ENCODE measurements around the gene PXYLP1.
"Not testable (repeated sequence)": the region's sequence is repeated elsewhere in the genome, so short reads cannot be mapped to it uniquely, and the experiment has no call there.

The PXYLP1 gene

DNA sequence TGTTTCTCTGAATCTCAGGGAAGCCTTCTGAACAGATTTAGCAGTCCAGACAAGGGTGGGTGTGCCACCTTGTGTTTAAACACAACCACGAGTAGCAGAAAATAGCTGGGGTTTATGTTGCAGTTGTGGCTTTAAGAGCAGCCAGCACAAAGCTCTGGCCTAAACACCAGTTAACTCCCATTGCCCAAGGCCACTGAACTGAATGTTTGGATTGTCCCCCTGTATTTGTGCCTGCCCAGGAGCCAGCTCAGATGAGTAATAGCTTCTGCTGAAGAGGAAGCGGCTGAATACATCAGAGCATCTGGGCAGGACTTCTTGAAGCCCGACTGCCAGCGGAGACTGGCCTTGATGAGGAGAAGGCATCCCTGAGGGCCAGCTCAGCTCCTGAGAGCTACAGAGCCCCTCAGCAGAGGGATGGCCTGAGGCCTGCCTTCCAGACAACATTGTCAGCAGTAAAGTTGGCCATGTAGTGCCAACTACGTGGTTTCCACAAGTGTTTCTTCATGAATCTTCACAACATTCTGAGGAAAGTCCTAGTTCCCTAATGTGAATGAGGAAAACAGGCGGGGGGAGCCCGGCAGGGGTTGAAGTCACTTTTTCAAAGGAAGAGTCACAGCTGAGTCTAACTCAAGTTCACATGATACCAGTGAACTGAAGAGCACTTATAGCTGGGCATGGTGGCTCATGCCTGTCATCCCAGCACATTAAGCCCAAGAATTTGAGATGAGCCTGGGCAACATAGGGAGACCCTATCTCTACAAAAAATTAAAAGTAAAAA is 70.9 kb downstream of the PXYLP1 start:
- DNase-seq, result no peak

DNA sequence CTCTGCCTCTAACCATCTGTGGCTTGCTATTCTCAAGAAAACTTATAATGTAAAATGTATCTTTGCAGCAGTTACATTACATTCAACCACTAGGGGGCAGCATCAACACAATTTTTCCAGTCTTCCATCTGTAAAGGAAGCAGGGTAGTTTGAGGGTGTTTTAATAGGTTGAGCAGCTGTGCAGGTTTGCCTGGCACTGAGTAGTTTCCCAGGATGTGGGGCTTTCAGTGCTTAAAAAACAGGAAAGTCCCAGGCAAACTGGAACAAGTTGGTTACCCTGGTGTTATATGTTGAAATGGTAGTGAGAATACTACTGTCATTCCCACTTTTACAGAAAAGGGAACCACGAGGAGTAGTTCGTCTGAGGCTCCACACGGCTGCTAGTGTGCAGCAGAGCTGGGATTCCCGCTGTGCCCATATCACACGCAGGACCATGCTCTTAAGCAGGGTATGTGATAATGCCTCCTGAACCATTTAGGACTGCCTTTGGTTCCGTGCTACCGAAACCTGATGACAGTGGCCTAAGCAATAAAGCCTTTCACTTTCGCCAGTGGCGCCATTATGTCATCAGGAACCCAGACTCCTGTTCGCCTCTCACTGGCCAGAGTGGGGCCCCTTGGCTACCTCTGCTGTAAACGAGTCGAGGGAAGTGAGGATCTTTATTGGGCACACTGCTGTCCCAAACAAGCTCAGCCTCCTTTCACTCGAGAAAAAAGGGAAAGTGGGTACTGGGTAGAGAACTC is 72.0 kb downstream of the PXYLP1 start:
- DNase-seq, result peak; percentile 67

DNA sequence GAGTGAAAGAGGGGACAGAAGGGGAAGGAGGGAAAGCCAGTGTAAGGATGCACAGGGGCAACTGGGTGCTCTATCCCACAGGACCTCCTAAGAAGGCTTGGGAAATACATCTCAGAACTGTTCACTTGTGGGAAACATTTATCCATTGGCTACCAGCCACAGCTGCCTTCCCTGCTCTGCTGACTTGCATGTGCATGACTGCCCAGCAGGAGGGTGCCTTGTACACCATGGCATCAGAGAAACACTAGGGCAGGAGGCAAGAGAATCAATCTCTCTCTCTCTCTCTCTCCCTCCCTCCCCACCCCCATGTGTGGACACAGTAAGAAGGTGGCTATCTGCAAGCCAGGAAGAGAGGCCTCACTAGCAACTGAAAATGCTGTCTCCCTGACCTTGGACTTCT is 73.8 kb downstream of the PXYLP1 start:
- no peak for DNase-seq

DNA sequence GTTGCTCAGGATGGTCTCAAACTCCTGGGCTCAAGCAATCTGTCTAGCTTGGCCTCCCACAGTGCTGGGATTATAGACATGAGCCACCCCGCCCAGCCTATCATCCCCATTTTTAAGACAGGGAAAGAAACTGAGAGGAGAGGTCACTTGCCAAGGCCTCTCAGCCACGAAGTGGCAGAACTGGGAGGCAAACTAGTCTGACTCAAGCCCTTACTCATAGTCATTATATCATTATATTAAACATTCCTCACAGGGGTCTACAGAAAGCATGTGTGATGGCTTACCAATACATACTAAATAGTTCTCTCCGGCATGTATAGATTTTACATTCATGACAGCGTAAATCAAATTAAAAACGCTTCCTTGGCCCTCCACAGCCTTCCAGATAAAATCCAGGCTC is 74.7 kb downstream of the PXYLP1 start:
- no peak for DNase-seq

DNA sequence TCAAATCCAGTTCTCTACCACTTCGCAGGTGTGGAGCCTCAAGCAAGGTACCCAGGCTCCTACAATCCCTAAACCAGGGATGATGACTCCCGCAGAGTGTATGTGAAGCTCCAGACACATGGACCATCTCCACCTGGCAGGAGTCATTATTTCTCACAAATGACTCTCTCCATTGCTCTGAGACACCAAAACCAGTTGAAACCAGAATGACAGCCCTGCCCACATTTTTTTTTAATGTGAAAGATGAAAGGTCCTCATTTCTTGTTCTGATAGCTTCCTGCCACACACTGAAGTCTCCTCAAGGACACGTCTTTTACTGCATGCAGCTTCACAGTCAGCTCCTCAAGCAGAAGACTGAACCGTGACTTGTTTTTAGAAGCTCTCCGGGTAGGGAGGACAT is 75.3 kb downstream of the PXYLP1 start:
- DNase-seq, result no peak

DNA sequence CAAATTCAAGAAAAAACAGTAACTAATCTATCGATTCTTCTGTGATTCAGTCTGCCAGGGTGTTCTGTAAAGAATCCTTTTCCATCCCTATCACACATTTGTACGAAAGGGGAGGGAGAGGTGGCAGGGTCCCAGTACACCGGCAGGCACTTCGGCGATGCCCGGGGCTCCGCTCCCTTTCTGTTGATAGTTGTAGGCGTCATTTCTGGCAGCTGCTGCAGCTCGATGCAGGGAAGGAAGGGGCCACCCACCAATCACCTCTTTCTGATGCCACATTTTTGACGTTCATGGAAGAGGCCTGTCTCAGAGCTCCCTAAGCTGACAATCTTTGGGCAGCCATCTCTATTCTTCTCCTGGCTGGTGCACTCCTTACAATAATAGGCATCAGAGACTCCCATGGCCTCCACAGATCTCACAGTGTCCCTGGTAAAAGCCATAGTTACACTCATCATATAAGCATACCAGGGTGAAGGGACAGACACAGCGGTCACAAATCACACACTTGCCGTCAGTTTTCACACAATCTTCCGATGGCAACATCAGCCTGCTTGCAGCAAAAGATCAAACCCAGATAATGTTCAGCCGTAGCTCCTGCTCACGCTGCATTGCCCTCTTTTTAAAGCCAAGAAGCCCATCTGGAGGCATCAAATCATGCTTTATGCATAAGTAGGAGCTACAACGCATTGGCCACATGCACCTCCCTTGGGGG is 75.9 kb downstream of the PXYLP1 start:
- DNase-seq, result no peak

DNA sequence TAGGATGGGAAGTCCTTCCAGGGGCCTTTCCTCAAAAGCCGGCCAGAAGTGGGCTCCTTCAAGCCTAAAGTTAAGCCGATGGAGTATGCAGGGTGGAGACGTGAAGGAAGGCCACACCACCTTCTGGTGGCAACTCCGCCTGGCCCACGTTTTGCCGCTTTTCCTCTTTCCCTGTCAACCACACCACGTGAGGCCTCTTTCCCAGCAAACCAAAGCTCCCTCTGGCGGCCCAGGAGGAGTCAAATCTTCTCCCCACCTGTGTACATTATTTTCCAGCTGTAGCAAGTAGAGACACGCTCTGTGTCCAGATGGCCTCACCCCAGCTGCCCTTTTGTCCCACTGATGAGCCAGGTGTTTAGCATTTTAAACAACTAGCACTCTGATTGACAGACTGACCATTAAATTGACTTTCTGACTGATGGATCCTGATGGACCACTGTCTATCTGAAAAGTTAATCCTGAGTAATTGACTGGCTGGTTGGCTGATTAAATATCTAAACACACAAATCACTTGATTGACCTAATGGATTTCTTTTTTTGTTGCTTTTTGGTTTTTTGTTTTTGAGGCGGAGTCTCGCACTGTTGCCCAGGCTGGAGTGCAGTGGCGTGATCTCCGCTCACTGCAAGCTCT is 77.1 kb downstream of the PXYLP1 start:
- no peak for DNase-seq

DNA sequence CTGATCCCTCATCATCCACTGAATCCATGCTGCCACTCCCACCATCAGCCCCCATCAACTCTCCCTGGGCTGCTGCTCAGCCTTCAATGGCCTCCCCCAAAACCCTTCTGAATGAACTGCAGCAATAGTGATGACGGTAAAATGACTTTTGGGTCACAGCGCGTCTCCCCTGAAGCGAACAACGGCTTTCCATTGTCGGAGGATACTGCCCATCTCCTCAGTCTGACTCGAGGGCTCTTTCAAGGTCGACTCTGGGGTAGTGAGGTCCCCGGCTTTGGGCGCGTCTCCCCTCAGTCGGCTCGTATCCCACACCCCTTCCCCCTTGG is 79.5 kb downstream of the PXYLP1 start:
- DNase-seq, result no peak

DNA sequence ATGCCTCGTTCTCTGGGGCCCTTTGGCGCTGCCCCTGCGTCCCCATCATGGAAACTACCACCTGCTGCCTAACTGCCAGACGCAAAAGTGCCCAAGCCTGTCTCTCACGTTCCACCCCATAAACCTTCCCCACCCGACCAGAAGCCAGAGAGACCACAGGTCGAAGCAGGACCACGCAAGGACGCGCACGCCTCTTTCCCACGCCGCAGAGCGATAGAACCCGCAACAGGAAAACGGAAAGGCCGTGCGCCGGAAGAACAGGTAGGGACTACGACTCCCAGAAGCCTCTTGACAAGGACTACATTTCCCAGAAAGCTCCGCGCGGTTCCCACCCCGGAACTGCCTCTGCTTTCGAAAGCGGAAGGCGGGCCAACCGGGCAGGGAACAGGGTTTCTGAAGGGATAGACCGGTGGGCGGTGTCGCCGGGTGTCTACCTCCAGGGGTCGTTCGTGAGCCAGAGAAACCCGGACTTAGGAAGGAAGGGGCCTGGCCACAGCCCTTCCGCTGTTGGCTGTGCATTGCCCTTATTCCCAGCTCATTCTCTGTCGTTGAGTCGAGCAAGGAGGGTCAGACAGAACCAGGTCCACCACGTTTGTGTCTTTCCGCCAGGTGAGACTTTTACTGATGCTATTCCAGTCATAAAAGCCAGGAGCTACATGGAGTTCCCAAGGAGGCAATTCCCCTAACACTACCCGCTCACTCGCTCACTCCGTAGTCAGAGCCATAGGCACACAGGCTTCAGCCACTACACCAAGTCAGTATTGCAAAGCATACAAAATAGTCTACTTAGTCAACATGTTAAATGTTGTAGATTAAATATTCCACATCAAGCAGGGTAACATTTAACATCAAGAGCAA is 80.1 kb downstream of the PXYLP1 start:
- peak; percentile 95 for DNase-seq

DNA sequence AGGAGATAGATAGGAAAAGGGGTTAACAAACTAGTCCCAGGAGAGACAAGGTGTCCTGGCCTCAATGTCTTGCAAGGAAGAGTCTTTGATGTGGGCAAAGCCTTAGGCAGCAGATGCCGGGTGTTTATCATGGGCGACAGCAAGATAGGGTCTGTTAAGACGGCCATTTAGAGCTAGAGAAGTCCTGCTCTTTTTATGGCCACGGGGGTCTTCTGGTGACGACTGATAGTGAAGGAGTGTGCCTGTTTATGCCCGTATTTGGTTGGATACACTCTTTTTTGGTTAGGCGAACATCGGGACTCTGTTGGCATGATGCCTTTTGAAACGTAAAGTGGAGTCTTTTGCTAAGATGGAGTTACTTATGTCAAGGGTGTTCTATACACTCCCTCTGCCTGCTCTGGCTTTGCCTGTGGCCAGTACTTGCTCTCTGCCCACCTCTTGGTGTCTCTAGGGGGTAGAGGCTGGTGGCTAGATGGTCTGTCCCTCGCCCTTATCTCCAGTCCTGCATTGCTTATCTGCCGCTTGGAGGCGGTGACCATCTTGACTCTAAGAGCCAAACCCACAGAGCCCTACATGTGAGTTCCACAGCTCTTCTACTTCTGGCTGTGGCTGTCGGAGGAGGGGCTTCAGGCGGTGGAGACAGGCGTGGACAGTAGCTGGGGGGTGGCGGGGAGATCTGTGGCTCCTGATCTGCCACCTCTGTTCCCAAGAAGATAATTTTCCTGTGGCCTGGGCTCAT is 80.9 kb downstream of the PXYLP1 start:
- no peak for DNase-seq

DNA sequence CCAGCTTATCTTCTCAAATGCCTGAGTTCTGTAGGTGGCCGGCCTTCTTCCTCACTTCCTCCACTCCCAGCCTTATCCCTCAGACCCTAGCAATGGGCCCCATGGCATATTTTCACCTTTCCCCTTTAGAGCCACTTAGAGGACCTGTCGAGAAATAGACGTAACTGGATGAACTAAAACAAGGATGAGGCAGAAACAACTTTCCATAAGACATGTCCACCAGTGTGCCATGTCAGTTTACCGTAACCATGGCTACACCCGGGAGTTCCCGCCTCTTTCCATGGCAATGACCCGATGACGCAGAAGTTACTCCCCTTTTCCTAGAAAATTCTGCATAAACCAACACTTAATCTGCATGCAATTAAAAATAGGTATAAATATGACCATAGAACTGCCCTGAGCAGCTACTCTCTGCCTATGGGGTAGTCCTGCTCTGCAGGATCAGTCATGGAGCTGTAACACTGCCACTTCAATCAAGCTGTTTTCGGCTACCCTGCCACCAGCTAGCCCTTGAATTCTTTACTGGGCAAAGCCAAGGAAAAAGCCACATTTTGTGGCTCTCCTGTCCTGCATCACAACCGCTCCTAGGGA is 81.6 kb downstream of the PXYLP1 start:
- no peak for DNase-seq

DNA sequence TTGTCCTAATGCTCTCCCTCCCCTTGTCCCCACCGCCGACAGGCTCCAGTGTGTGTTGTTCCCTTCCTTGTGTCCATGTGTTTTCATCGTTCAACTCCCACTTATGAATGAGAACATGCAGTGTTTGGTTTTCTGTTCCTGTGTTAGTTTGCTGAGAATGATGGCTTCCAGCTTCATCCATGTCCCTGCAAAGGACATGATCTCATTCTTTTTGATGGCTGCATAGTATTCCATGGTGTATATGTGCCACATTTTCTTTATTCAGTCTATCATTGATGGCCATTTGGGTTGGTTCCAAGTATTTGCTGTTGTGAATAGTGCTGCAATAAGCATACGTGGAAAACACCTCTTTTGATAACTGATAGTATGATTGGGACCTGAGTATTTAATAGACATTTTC is 82.8 kb downstream of the PXYLP1 start:
- DNase-seq, result not testable (repeated sequence)

DNA sequence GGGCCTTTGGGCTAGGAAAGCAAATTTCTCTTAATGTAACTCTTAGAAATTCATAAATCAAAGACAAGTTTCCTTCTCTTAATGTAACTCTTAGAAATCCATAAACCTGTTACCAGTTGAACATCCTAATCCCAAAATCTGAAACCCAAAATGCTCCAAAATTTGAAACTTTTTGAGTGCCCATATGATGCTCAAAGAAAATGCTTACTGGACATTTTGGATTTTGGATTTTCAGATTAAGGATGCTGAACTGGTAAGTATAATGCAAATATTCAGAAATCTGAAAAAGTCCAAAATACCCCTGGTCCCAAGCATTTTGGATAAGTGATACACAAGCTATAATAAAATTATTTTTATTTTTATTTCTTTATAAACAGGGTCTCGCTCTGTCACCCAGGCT is 85.2 kb downstream of the PXYLP1 start:
- no peak for DNase-seq

DNA sequence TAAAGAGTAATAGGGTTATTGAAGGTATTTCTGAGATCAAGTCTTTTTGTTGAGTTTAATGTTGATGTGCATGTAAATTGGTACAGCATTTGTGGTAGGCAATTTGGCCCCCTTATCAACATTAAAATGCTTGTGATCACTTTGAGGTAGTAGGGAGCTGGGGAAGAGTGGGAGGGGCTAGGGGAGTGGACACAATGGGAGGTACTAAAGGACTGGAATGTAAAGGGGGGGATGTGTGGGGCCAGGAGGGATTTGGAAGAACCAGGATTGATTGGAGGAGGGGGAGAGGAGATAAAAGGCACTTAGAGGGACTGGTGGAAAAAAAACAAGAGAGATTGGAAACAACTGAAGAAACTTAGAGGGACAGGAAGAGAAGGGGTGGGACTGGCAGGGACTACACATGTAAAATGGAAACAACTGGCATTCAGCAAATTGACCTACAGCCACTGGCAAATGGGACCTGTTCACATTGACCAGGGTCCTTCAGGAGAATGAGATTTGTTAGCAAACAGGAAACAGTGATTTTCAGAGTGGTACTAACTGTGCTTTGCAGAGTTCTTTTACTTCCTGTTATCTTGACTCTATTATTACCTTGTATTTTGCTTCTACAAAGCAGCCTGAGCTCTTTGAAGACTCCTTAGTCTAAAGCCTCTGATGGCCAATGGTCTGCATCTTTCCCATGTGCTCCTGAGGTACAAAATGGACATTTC is 88.9 kb downstream of the PXYLP1 start:
- DNase-seq, result no peak

DNA sequence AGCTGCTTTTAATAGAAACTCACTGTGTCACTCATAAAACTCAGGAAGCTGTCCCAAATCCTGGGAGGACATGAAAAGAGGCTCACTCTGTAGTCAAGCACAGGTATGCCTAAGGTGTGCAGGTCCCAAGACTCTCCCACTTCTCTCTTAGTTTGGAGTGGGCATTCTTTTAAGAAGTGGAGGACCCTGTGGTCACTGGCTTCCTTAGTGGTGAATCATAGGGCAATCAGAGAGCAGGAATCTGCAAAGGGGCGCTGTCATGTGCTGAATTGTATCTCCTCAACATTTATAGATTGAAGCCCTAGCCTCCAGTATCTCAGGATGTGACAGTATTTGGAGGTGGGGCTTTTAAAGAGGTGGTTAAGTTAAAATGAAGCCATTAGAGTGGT is 89.5 kb downstream of the PXYLP1 start:
- DNase-seq, result no peak

DNA sequence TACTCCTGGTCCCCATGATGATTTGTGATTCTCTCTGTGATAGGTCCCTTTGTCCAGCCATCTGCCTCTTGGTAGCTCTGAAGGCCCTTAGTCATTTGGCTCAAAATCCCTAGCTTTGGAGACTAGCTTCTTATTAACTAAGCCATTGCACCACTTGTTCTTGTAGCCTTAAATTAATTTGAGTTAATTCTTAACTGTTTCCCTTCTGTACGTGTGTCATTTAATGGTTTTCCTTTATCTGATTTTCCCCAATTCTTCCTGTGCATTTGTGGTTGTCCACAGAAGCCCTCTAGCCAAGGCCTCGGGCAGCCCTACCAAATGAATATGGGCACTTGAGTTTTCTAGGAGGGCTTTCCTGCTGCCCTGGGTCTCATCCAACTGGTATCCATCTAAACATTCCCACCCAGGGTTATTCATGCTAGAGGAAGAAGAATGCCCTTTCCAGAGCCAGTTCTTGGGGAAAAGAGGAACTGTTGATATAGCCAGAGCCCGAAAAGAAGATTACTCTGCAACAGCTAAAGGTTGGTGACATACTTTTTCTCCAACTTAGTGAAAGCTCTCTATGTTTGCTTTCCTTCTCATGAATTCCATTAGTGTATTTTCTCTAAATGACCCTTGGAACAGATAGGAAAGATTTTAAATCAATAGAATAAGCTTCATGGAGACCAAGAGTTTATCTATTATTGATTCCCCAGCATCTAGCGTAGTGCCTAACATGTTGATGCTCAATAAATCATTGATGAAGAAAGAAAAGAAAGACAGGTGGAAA is 92.5 kb downstream of the PXYLP1 start:
- DNase-seq, result no peak

DNA sequence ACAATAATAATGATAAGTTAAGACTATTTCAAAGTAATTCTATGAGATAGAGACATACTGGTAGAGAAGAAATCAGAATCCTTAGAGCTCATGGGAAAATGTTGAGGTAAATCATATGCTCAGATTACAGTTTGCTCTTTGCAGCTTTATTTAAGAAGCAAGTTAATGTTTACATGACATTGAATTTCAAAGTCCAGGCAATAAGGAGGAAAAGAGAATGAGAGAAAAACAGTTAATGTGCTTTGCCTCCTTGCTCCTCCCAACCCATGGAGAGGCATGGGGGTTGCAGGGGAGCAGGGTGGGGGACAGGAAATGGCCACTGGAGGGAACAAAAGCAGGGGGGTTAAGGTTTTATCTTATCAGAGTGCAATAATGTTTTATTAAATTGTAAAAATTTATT is 94.5 kb downstream of the PXYLP1 start:
- DNase-seq, result no peak

DNA sequence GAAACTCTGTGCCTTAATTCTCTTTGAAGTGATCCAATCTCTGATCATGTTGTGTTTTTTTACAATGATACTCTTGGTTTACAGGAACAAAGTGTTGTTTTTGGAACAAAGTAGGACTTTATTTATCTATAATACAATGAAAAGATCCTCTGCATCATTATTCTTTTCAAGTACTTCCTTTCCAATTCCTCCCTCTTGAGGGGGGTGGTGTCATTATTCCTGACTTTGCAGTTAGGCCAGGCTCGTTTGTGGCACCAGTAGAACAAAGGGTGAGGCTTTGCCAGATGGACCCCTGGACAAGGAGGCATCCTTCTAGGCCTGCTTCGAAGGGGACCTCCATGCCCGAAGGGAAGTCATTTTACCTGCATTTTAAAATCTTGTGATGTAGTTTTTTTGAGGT is 95.0 kb downstream of the PXYLP1 start:
- no peak for DNase-seq

DNA sequence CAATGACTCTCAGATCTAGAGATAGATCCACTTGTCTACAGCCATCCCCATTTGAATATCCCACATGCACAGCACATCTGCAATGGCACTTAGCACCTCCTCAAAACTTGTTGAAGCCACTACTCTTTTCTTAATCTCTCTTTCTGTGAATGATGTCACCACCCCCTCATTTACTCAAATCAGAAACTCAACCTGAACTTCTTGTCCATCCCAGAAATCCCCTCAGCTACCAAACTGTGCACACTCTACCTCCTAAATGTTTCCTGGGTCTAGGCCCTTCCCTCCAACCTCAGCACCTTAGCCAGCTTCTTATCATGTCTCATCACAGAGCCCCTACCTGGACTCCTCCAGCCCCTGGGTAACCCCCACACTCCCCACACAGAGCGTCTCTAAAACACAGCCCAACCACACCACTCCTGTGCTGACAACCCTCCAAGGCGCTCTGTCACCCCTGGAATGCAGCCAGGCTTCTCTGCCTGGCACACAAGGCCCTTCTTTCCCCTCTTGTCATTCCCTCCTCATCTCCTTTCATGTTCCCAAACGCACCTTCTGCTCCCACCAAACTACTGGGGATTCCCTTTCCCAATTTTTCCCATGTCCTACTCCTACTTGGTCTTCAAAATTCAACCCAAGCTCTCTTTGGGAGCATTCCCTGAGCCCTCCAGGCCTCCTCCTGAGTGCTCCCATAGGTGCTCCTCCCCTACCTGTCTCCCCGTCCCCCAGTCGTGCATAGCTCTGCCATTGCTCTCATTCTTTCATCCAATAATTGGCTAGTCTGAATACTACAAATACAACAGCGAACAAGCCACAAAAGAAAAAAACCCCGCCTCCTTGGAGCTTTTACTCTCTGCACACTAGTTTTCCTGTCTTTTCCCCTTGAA is 96.9 kb downstream of the PXYLP1 start:
- DNase-seq, result no peak
